Suprapubic skin (tissue), 4 donors: Measurements from ENCODE around the gene RFK.

Experiments used
- CTCF ChIP-seq, 2 donors: fragments of 200-600 bp in 1 of 2; fragments of 450-650 bp in 1 of 2; sonication (generic) in 1 of 2; IDR thresholded peaks; one replicate each; pipeline ENCODE4 v1.5.1; 2016 to 2019; ENCODE audit warnings: antibody characterized with exemption in 2 of 2, mild to moderate bottlenecking in 1 of 2, moderate library complexity in 1 of 2
- EP300 ChIP-seq: sonication (generic); formaldehyde crosslinking; IDR thresholded peaks from one replicate; pipeline ENCODE4 v1.6.1; 2017; ENCODE audit warnings: antibody characterized with exemption
- POLR2A ChIP-seq, 2 donors: fragments of 450-650 bp; IDR thresholded peaks; one replicate each; pipeline ENCODE4 v1.6.1; 2017; ENCODE audit warnings: antibody characterized with exemption in 2 of 2, mild to moderate bottlenecking in 2 of 2, moderate library complexity in 2 of 2
- POLR2AphosphoS5 ChIP-seq, 3 donors: sonication (generic); formaldehyde crosslinking; IDR thresholded peaks; one replicate each; pipeline ENCODE4 v1.6.1; 2017; ENCODE audit warnings: antibody characterized with exemption in 3 of 3

DNA sequence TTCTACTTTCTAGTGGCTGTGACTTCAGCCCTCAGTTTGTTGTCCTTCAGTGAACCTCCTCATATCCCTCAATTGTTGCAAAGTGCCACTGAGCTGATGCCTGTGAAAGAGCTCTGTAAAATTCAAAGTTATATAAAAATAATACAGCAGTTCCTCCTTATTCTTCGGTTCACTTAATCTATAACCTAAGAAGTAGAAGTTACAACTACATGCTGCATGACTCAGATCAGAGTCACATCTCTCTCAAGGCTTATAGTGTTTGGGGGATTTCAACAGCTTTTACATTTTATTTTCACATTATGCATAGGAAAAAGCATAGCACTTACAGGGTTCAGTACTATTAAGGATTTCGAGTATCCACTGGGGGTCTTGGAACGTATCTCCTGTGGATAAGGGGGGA is 39.6 kb upstream of the RFK start:
- TF ChIP-seq EP300 (no peak), CTCF (IDR thresholded peaks at IDR 0.05) (no peak), POLR2A (IDR thresholded peaks at IDR 0.05) (no peak), POLR2AphosphoS5 (IDR thresholded peaks at IDR 0.05) (no peak)
